GM19468 (cell line): ENCODE results near the gene MAPK1.
"Not testable (repeated sequence)": the region's sequence is repeated elsewhere in the genome, so short reads cannot be mapped to it uniquely, and the experiment has no call there.

ENCODE experiments used
- ATAC-seq: cut with Tn5 transposase; IDR thresholded peaks from one replicate; pipeline ENCODE4 v1.9.1; 2021; ENCODE audit warnings: mild to moderate bottlenecking, moderate library complexity, moderate number of reproducible peaks; ENCODE audit not compliant: unreplicated experiment; ENCODE audit errors: extremely low read depth

MAPK1 gene

DNA sequence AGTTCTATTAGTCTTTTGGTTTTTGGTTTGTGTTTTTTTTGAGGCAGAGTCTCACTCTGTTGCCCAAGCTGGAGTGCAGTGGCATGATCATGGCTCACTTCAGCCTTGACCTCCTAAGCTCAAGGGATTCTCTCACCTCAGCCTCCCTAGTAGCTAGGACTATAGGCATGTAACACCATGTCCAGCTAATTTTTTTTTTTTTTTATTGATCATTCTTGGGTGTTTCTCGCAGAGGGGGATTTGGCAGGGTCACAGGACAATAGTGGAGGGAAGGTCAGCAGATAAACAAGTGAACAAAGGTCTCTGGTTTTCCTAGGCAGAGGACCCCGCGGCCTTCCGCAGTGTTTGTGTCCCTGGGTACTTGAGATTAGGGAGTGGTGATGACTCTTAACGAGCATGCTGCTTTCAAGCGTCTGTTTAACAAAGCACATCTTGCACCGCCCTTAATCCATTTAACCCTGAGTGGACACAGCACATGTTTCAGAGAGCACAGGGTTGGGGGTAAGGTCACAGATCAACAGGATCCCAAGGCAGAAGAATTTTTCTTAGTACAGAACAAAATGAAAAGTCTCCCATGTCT lies 15.4 kb upstream of the MAPK1 start:
- not testable (repeated sequence) for ATAC-seq

DNA sequence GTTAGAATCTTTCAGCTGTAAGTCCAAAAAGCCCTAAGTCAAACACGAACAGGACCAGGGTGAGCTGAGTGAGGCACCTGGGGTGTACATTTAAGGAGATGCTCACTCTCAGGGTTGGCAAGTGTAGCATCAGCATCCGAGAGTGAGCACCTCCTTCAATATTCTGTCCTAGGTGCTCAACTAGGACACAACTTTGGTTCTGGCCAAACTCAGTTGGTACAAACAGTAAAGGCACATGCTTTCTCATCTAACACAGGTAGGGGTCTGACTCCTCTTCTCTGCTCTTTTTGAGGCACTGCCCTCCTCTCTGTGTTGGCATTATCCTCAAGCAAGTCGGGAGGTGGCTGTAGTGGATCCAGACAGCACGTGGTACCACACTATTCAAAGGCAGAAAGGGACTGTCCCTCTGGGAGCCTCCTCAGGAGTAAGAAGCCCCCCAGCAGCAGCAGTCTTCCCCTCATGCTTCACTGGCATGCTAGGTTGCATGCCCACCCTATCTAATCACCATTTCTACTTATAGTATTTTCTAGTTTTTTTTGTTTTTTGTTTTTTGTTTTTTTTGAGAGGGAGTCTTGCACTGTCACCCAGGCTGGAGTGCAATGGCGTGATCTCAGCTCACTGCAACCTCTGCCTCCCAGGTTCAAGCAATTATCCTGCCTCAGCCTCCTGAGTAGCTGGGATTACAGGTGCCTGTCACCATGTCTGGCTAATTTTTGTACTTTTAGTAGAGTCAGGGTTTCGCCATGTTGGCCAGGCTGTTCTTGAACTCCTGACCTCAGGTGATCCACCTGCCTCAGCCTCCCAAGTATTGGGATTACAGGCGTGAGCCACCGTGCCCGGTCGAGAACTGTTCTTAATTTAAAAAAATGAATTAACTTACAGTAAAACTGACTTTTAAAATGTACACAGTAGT lies 14.7 kb upstream of the MAPK1 start:
- ATAC-seq: no peak

GRCh38 chr22:21876486-21877176 lies 9.2 kb upstream of the MAPK1 start:
- no peak for ATAC-seq

DNA sequence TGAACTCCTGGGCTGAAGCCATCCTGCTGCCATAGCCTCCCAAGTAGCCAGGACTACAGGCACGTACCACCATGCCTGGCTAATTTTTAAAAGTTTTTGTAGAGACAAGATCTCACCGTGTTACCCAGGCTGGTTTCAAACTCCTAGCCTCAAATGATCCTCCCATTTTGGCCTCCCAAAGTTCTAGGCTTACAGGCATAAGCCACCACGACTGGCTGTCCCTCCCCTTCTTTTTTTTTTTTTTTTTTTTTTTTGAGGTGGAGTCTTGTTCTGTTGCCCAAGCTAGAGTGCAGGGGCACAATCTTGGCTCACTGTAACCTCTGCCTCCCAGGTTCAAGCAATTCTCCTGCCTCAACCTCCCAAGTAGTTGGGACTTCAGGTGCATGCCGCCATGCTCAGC lies 7.5 kb upstream of the MAPK1 start:
- not testable (repeated sequence) for ATAC-seq

GRCh38 chr22:21873619-21874018 lies 6.2 kb upstream of the MAPK1 start:
- no peak for ATAC-seq

- not testable (repeated sequence) for ATAC-seq
These were observed 5.3 kb upstream of the MAPK1 start for GRCh38 chr22:21872741-21873140.

DNA sequence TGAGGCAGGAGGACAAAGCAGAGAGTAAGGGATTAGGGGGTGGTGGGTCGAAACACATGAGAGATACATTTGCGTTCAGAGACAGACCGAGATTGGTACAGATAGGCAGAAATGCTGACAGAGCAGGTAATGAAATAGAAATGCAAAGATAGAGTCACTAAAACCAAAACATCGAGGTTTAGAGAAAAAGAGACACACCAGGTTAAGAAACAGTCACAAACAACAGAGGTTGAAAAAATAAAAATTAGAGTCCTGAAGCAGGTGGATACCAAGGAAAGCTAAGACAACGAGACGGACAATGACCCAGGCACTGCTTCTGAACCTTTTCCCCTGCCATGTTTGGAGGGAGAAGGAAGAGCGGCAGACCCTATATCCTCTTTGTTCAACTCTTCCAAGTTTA lies 1.2 kb upstream of the MAPK1 start:
- ATAC-seq: no peak

DNA sequence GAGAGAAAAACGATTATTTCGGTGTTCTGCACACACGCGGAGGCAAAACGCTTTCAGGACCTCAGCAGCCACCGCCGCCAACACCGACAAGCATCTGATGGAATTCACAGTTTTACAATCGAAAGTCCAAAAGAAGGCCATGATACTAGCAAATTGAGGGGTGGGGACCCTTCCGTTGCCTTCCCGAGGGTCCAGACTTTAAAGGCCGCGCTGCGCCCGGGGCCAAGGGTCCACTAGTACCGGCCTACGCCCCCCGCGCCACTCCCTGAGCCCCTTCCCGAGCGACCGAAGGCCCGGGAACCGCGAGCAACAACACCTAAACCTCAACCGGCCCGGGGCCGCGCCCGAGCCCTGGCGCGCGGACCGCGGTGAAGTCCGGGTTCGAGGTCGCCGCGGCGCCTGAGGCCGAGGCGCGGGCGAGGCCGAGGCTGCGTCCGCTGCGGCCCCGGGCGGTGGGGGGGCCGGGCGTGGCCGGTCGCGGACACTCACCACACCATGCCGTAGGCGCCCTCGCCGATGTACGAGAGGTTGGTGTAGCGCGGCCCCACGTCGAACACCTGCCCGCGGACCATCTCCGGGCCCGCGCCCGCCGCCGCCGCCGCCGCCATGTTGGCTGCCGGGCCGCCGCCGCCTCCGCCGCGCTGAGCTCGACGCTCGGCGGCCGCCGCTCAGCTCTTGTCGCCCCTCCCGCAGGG lies 465 bp downstream of the MAPK1 start:
- no peak for ATAC-seq

DNA sequence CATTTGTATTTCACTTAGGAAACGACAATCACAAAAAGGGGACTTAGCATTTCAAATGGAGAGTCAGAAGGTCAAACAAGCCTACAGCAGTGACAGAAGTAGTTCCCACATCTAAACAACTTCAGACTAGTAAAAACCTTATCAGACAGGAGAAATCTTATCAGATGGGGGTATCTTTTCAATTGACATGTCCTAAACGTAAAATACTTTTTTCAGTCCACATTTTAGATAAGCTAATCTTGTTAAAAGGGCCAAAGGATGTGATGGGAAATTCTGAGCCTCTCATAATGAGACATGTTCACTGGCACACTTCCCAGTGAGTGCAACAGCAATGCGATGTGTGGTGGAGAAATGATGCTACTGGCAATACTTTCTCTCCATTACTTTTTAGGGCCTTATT lies 2.4 kb downstream of the MAPK1 start:
- ATAC-seq: no peak

DNA sequence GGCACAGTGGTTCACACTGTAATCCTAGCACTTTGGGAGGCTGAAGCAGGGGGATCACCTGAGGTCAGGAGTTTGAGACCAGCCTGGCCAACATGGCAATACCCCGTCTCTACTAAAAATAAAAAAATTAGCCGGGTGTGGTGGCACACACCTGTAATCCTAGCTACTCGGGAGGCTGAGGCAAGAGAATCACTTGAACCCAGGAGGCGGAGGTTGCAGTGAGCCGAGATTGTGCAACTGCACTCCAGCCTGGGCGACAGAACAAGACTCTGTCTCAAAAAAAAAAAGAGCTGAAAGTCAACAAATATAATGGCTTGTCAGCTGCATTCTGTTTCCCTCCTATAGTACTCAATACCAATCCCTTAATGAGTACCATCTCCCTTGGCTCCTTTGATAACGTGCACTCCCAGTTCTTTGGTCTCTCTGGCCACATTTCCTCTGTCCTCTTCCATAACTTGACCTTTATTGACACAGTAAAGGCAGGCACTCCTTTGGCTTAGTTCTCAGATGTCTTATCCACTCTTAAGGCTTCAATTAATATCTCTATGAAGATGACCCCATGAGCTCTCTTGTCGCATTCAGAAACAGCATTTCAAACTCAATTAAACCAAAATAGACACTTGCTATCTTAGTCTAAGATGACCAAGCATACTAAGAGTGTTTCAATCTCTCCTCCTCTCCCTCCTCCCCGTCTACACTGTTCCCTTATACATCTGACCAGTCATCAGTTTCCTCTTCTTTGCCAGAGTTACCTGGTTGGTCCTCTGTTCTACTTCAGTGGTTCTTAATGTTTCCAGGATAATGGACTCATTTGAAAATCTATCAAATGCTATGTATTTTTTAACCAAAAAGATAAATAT lies 4.8 kb downstream of the MAPK1 start:
- ATAC-seq: no peak

DNA sequence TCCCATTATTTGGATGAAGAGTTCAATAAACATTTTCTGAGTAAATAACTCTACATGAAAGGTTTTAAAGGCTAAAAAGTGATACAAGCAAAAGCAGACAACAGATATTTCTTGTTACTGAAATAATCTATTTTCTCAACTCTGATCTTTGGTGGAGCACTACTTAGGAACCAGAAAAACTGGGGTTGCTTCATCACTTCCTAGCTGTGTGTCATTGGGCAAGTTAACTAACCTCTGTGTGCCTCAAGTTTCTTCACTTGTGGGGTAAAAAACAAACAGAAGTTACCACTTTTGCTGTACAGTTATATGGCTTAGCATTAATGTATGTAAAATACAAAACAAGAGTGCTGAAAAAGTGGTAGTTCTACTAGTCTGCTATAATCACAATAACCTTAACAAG lies 5.6 kb downstream of the MAPK1 start:
- ATAC-seq: no peak

DNA sequence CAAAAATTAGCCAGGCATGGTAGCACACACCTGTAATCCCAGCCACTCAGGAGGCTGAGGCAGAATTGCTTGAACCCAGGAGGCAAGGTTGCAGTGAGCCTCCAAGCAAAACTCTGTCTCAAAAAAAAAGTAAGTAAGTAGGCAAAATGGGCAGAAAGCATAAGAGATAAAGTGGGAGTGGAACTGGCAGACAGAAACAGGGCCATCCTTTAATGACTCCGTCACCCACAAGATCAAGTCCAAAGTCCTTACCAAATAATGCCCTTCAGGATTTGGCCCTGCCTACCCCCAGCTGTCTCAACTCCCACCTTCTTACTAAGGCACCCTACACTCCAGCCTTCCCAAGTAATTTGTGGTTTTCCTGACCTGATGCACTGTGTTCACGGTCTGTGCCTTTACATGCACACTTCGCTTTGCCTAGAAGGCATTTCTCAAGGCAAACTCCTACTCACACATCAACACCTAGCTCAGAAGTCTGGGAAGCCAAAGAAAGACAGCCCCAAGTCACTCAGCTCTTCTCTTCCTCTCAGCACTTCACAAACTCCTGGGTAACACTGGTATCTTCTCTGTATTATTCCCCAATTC lies 6.1 kb downstream of the MAPK1 start:
- no peak for ATAC-seq

GRCh38 chr22:21860491-21861039 lies 6.9 kb downstream of the MAPK1 start:
- no peak for ATAC-seq

DNA sequence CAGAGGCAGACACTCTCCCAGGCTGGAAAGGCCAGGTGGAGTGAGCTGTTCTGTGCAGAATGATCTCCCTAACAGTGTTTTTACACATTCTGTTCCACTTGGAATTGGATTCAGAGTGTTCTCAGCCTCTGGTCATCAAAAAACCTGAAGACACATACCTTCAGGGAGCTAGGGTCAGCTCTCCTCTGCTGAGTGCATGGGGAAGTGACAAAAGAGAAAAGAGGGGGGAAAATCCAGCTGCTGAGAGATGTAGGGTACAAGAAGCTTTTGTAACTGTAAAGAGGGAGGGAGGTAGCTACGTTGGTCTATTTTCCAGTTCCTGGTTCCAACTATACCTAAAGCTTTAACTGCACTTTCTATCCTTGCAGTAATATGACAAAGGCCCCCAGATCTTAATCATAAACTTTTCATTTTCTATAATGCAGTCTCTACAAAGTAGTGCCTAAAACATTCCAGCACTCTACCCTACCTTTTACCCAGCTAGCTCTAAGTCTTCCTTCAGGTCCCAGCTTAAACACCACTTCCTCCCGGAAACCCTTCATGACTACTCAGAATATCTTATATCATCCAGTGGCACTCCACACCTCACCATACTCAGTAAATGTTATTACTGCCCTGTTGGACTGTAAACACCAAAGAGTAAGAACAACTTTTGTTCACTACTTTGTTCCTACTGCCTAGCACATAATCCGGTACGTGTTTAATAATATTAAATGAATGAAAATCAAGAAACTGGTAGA lies 9.2 kb downstream of the MAPK1 start:
- no peak for ATAC-seq

DNA sequence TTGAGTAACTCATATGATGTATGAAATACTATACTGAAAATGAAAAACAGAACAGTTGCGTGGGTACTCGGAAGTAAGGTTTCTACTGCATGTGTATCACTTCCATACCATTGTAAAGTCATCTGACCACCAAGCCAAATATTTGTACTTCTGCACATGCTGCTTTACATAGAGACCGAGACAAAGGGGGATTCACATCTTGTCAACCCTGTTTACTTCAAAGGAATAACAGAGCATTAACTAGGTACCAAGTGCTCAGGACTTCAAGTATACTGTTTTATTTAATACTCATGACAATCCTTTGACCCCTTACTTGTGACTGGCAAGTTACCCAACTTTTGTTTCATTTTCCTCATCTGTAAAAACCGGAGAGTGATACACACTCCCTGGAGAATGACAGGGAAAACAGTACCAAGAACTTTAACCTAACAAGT lies 9.9 kb downstream of the MAPK1 start:
- no peak for ATAC-seq

GRCh38 chr22:21856868-21857267 lies 10.6 kb downstream of the MAPK1 start:
- ATAC-seq: no peak

DNA sequence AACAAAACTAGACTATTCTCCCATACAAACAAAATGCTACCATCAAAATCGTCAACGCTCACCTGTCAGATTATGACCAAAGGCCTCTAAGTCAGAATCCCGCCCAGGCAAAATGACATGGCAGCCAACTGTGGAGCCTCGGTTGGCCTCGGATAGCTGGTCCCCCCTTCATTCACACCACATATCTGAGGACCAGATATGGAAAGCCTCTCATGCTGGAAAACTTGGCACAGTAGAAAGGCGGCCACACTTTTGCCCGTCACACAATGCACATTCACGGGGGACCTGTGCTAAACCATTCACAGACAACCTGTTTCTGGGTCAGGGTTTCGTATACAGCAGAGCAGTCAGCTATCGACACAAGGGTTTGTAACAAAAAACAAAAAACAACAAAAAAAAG lies 11.2 kb downstream of the MAPK1 start:
- ATAC-seq: no peak

DNA sequence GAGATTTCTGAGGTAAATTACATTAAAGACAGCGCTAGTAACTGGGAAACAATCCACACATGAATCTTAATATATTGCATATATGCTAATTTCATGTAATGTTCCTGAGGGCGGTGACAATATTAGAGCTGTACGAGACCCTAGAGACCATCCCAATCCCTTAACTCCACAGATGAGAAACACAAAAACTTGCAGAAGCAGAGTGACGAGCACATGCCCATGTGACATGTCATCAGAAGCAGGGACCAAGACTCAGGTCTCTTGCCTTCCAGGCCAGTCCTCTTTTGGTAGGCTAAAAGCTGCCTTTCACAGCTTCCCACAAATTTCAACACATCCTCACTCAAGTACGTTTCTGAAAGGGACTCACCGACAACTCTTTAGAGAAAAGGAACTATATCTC lies 11.8 kb downstream of the MAPK1 start:
- no peak for ATAC-seq
